Stimulated activated CD4-positive, alpha-beta T cell treated with anti-CD3 and anti-CD28 coated beads, Interleukin-15, amount 100 ng/mL, for 48 hours (primary cell): ENCODE results near the gene CCNI.
"Not testable (repeated sequence)": the region's sequence is repeated elsewhere in the genome, so short reads cannot be mapped to it uniquely, and the experiment has no call there.

Experiments
- DNase-seq, 2 donors: peaks; one replicate each; pipeline ENCODE4 v3.0.0-alpha.2; 2020; ENCODE audit warnings: low read depth in 2 of 2

CCNI gene

GRCh38 chr4:77082886-77083608 lies 7.3 kb upstream of the CCNI start:
- DNase-seq = no peak

- not testable (repeated sequence) for DNase-seq
These were observed 5.0 kb upstream of the CCNI start for GRCh38 chr4:77080806-77081205.

DNA sequence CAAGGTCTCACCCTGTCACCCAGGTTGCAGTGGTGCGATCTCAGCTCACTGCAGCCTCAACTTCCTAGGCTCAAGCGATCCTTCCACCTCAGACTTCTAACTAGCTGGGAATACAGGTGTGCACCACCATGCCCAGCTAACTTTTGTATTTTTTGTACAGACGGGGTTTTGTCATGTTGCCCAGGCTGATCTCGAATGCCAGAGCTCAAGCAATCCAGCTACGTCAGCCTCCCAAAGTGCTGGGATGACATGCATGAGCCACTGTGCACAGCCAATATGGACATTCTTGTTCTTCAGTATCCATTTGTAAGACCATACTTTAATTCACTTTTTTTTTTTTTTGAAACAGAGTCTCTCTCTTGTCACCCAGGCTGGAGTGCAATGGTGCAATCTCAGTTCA lies 3.5 kb upstream of the CCNI start:
- no peak for DNase-seq

DNA sequence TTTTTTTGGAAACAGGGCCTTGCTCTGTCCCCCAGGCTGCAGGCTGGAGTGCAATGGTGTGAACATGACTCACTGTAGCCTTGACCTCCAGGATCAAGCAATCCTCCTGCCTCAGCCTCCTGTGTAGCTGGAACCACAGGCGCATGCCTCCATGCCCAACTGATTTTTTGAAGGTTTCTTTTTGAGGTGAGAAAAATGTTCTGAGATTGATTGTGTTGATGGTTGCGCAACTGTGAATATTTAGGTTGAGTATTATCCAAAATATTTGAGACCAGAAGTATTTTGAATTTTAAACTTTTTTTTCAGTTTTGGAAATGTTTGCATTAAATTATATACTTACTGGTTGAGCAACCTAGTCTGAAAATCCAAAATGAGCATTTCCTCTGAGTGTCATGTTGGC lies 2.6 kb upstream of the CCNI start:
- no peak for DNase-seq

GRCh38 chr4:77076889-77077635 lies 1.3 kb upstream of the CCNI start:
- DNase-seq = no peak

DNA sequence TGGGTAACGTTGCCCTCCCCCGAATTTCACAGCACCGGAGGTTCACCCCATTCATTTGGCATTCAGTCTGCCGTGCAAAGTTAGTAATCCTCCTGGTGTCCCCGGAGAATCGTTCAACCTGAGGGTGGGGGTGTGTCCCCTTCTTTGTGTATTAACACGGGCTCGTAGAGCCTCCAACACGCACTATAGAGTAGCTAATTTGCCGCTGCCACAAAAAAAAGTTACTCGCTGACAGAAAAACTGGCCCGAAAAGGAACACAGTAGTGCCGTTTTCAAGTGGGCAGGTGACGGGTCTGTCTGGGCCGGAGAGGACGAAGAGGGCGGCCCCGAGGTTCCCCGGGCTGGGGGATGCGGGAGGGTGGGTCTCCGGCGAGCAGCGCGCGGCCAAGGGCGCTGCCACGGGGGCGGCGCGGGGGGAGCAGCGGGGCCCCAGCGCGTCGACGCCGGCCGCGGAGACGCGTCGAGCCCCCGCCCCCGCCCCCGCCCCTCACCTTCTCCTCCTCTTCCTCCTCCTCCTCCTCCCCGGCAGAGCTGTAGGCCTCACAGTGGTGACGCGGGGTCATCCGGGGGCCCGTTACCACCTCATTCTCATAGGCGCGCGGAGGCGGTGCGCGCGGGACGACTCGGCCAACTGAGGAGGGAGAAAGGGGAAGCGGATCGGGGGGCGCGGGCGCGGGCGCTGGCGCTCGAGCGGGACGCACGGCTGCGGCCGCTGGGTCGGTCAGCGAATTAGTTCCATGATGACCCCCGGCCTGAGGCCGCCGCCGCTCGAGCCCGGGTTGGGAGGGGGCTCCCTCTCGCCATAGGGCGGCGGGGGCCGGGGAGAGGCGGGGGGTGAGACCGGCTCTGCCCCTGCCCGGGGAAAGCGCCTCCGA lies 571 bp downstream of the CCNI start:
- DNase-seq = peak; percentile 64 to 68

- no peak for DNase-seq
These were observed 1.4 kb downstream of the CCNI start for GRCh38 chr4:77074381-77074831.

- no peak for DNase-seq
These were observed 1.8 kb downstream of the CCNI start for GRCh38 chr4:77073981-77074380.

DNA sequence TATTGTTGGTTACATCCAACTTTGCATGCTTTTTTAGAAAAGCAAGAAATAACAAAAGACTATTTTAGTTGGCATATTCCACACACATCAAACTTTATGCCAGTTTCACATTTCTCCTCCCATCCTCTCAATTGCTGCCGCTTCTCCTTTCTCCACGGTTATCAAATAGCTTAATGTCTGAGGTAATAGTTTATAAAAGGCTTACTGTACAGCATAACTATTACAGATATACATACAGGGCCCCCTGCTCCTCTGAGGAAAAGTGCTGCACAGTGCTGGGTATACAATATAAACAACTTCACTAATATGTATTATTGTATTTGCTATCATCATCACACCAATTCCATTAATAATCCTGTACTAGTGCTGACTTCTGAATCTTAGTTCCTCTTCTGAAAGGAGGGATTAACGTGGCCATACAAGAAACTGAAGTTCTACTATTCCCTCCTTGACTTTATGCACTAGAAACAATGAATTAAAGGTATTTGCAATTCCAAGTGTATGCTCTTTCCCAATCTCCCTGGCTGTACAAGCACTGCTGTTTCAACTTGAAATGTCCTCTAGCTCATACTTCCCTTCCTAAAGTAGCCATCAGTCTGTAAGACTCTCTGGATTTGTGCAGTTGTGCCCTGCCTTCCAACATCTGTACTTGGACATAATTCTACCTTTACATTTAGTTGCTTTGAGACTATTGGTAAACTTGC lies 2.5 kb downstream of the CCNI start:
- no peak for DNase-seq

- no peak for DNase-seq
These were observed 3.5 kb downstream of the CCNI start for GRCh38 chr4:77072195-77072753.

DNA sequence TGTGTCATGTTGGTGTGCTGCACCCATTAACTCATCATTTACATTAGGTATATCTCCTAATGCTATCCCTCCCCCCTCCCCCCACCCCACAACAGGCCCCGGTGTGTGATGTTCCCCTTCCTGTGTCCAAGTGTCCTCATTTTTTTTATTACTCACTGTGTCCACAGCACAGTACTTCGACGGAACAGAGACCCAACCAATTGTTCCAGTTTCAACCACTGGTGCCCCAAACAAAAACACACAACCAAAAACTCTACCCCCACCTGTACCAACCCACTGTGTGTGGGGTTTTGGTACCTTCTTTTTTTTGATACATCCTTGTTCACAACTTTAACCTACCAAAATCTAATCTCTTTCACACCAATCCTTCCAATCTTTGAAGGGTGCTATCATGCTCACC lies 6.3 kb downstream of the CCNI start:
- not testable (repeated sequence) for DNase-seq

- no peak for DNase-seq
These were observed 10.4 kb downstream of the CCNI start for GRCh38 chr4:77065382-77065781.

DNA sequence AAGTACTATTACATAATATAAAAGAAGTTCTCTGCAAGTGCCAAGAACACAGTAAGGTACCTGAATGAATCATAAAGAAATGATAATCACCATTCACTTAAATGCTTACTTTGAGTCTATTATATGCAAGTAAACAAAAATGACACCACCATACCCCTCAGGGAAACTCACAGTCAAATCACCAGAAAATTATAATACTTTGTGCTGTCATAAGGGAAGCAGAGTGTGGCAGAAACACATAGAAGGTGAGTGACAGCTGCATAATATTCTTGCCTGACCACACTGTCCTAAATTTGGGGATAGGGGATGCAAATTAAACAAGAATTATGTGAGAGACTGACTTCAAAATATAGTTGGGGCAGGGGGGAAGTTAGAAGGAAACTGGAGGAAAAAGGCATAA lies 12.9 kb downstream of the CCNI start:
- DNase-seq = no peak

DNA sequence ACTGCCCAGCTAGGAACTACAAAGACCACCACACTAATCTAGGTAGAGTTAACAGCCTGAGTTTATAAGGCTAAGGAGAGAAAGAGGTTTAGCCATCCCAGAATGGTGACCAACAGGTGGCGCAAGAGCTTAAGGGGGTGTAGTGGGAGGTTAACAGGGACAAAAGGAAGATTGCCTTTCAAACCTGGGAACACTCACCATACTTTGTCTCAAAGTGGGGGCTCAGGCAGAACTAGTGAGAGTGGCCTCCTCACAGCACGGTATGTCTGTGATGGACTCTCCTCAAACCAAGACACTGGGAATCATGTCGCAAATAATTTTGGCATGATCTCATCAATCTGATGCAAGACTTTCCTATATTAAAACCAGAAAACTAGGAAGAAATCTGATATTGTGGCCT lies 23.4 kb downstream of the CCNI start:
- peak; percentile 9 to 40 for DNase-seq

GRCh38 chr4:77050962-77051361 lies 24.8 kb downstream of the CCNI start:
- DNase-seq = no peak

GRCh38 chr4:77047037-77047436 lies 28.8 kb downstream of the CCNI start:
- no peak for DNase-seq

GRCh38 chr4:77045490-77045889 lies 30.3 kb downstream of the CCNI start:
- DNase-seq = no peak

DNA sequence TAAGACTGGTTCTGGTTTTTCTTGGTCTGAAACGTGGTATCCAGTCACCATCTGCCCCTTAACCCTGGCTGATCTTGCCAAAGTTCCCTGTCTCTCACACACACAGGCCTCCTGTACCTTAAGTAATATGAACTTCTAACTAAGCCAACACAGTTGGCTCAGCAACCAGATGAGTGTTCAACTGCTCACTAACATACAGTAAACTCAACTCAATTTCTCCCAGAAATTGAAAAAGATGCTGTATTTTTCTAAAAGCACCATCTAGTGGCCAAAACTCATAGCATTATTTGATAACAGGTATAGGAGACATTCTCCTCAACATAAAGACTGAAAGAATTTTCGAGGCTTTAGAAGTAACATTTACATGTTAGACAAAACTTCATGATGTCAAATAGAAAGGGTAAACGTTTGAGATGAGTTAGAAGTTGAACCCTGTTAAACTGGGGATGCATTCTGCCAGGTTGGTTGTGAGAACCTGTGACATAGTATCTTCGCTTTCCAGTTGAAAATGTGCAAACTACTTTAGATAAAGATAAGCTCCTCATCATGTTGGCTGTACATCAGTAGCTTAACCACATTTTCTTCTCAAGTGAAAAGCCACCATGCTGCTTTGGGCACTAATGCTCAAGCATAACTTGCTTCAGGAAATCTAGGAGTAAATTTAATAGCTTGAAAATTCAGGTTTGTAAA lies 31.2 kb downstream of the CCNI start:
- no peak for DNase-seq

- DNase-seq = no peak
These were observed 32.2 kb downstream of the CCNI start for GRCh38 chr4:77043507-77044136.
